ENCODE results near the gene ACSF2. TPM values are rescaled to one million over a fixed set of nuclear protein-coding genes. Genes with fewer than 3 reads are reported as not detected.

Gene ACSF2
- total RNA-seq, 1 donor from 2014 or later, result 28.8 TPM

GRCh38 chr17:50521514-50521913 lies 95.5 kb downstream of the ACSF2 start:
- Histone ChIP-seq H3K36me3 (no peaks in the 10 kb centered on the region), H3K27me3 (no peaks in the 10 kb centered on the region), H3K4me2 (no peak overlapping the region), H3K9me3 (ENCODE audit: low read depth) (no peaks in the 10 kb centered on the region), H4K20me1 (ENCODE audit: low read depth) (no peaks in the 10 kb centered on the region), H3K27ac (no peak overlapping the region), H3K9ac (no peak overlapping the region), H3F3A (ENCODE audit: low read depth) (no peaks in the 10 kb centered on the region), H3K79me2 (ENCODE audit: low read depth) (no peaks in the 10 kb centered on the region), H3K4me1 (no peaks in the 10 kb centered on the region), H2AFZ (replicated peaks) (no peak overlapping the region), H3K4me3 (no peak overlapping the region)
- Mint-ChIP-seq H3K36me3 (no peaks in the 10 kb centered on the region), H3K27me3 (ENCODE audit: insufficient read depth, low read depth) (peaks cover 14% of the 10 kb centered on the region), H3K27ac (no peak overlapping the region), H3K4me3 (no peak overlapping the region), H3K4me1 (peaks cover 25% of the 10 kb centered on the region), H3K9me3 (no peaks in the 10 kb centered on the region)
- TF ChIP-seq CTCF (IDR thresholded peaks at IDR 0.05), result no peak
- TF ChIP-seq EZH2 (IDR thresholded peaks at IDR 0.05), result no peak
- TF ChIP-seq EZH2phosphoT487 (IDR thresholded peaks at IDR 0.05), result no peak
- DNase-seq (ENCODE audit: low spot score), result no peak

GRCh38 chr17:50522766-50523165 lies 96.7 kb downstream of the ACSF2 start:
- no peak overlapping the region for H3K4me2 ChIP-seq
- no peaks in the 10 kb centered on the region for H3K4me1 ChIP-seq
- H3K36me3 ChIP-seq, result no peaks in the 10 kb centered on the region
- peak overlapping the region; percentile 76 for H3K27ac Mint-ChIP-seq
- H3F3A ChIP-seq (ENCODE audit: low read depth), result no peaks in the 10 kb centered on the region
- H3K9me3 Mint-ChIP-seq, result no peaks in the 10 kb centered on the region
- no peaks in the 10 kb centered on the region for H3K27me3 ChIP-seq
- H3K9me3 ChIP-seq (ENCODE audit: low read depth), result no peaks in the 10 kb centered on the region
- H3K27me3 Mint-ChIP-seq (ENCODE audit: insufficient read depth, low read depth), result peaks cover 6% of the 10 kb centered on the region
- no peaks in the 10 kb centered on the region for H3K36me3 Mint-ChIP-seq
- peaks cover 25% of the 10 kb centered on the region for H3K4me1 Mint-ChIP-seq
- H3K9ac ChIP-seq, result no peak overlapping the region
- no peak overlapping the region for H3K27ac ChIP-seq
- H2AFZ ChIP-seq (replicated peaks), result no peak overlapping the region
- no peak overlapping the region for H3K4me3 Mint-ChIP-seq
- DNase-seq (ENCODE audit: low spot score), result no peak
- TF ChIP-seq EZH2phosphoT487 (IDR thresholded peaks at IDR 0.05) (no peak), CTCF (IDR thresholded peaks at IDR 0.05) (no peak), EZH2 (IDR thresholded peaks at IDR 0.05) (no peak)
- H3K4me3 ChIP-seq, result no peak overlapping the region
- H3K79me2 ChIP-seq (ENCODE audit: low read depth), result no peaks in the 10 kb centered on the region
- no peaks in the 10 kb centered on the region for H4K20me1 ChIP-seq (ENCODE audit: low read depth)

DNA sequence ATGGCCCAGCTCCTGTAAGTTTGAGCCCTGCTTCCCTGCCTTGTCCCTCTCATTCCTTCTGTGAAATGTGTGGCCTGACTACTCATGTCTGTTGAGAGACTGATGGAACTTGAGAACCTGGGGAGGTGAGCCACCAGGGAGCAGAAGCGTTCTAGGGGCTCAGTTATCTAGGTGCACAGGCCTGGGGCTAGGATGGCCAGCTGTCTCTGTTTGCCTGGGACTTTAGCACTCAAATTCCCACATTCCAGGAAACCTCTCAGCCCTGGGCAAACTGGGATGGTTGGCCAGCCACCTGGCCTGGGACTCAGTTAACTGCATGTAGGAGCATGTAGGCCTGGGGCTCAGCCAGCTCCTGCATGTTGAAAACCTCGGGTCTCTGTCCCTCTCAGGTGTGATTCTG lies 97.2 kb downstream of the ACSF2 start:
- H3K4me1 ChIP-seq, result no peaks in the 10 kb centered on the region
- Mint-ChIP-seq H3K4me3 (no peak overlapping the region), H3K4me1 (peaks cover 22% of the 10 kb centered on the region), H3K36me3 (no peaks in the 10 kb centered on the region), H3K27ac (no peak overlapping the region), H3K27me3 (ENCODE audit: insufficient read depth, low read depth) (peaks cover 8% of the 10 kb centered on the region), H3K9me3 (no peaks in the 10 kb centered on the region)
- H3K4me2 ChIP-seq, result no peak overlapping the region
- no peaks in the 10 kb centered on the region for H3K27me3 ChIP-seq
- H3K9me3 ChIP-seq (ENCODE audit: low read depth), result no peaks in the 10 kb centered on the region
- H3K36me3 ChIP-seq, result no peaks in the 10 kb centered on the region
- H3K79me2 ChIP-seq (ENCODE audit: low read depth), result no peaks in the 10 kb centered on the region
- no peak overlapping the region for H2AFZ ChIP-seq (replicated peaks)
- H3K9ac ChIP-seq, result no peak overlapping the region
- no peaks in the 10 kb centered on the region for H4K20me1 ChIP-seq (ENCODE audit: low read depth)
- DNase-seq (ENCODE audit: low spot score), result no peak
- TF ChIP-seq EZH2 (IDR thresholded peaks at IDR 0.05) (no peak), CTCF (IDR thresholded peaks at IDR 0.05) (no peak), EZH2phosphoT487 (IDR thresholded peaks at IDR 0.05) (no peak)
- H3K4me3 ChIP-seq, result no peak overlapping the region
- H3F3A ChIP-seq (ENCODE audit: low read depth), result no peaks in the 10 kb centered on the region
- H3K27ac ChIP-seq, result no peak overlapping the region

Small RNAs within 50 kb of the gene (small RNA-seq; reads per million reads assigned to genes)
- gene RF00019, result not detected

Other genes with a start within 250 kb of the ACSF2 start
- gene COL1A1, start 224.6 kb upstream of the ACSF2 start, total RNA-seq (ENCODE audit: low replicate concordance), result 1.1 and 4.2 TPM in 2 replicates
- gene TMEM92, start 151.8 kb upstream of the ACSF2 start, total RNA-seq (ENCODE audit: low replicate concordance), result 1.8 and 4.4 TPM in 2 replicates
- gene XYLT2, start 80.1 kb upstream of the ACSF2 start, total RNA-seq (ENCODE audit: low replicate concordance), result 12.2 and 33.0 TPM in 2 replicates
- 39.1 and 50.4 TPM in 2 replicates for gene MRPL27, start 53.0 kb upstream of the ACSF2 start, total RNA-seq (ENCODE audit: low replicate concordance)
- 26.6 and 31.3 TPM in 2 replicates for gene EME1, start 53.0 kb upstream of the ACSF2 start, total RNA-seq (ENCODE audit: low replicate concordance)
- 57.0 and 63.8 TPM in 2 replicates for gene LRRC59, start 28.7 kb upstream of the ACSF2 start, total RNA-seq (ENCODE audit: low replicate concordance)
- not detected in 2 replicates for gene CHAD, start 42.7 kb downstream of the ACSF2 start, total RNA-seq (ENCODE audit: low replicate concordance)
- 9.7 and 12.9 TPM in 2 replicates for gene RSAD1, start 52.6 kb downstream of the ACSF2 start, total RNA-seq (ENCODE audit: low replicate concordance)
- 3.5 and 3.8 TPM in 2 replicates for gene MYCBPAP, start 82.2 kb downstream of the ACSF2 start, total RNA-seq (ENCODE audit: low replicate concordance)
- gene EPN3, start 106.5 kb downstream of the ACSF2 start, total RNA-seq (ENCODE audit: low replicate concordance), result 0.09 and 0.24 TPM in 2 replicates
- gene SPATA20, start 121.0 kb downstream of the ACSF2 start, total RNA-seq (ENCODE audit: low replicate concordance), result 22.8 and 60.5 TPM in 2 replicates
- 1.6 and 4.9 TPM in 2 replicates for gene CACNA1G, start 134.5 kb downstream of the ACSF2 start, total RNA-seq (ENCODE audit: low replicate concordance)
- gene ABCC3, start 208.7 kb downstream of the ACSF2 start, total RNA-seq (ENCODE audit: low replicate concordance), result 0.22 TPM in 1 of 2 replicates, not detected in the other

Data from neural progenitor cell (in vitro differentiated cells).